GM18508 (cell line): ENCODE results near the gene GRIN2C.

Experiments used
- ATAC-seq: cut with Tn5 transposase; IDR thresholded peaks from one replicate; pipeline ENCODE4 v1.9.1; 2021; ENCODE audit warnings: moderate number of reproducible peaks; ENCODE audit not compliant: insufficient read depth, unreplicated experiment

GRIN2C gene

DNA sequence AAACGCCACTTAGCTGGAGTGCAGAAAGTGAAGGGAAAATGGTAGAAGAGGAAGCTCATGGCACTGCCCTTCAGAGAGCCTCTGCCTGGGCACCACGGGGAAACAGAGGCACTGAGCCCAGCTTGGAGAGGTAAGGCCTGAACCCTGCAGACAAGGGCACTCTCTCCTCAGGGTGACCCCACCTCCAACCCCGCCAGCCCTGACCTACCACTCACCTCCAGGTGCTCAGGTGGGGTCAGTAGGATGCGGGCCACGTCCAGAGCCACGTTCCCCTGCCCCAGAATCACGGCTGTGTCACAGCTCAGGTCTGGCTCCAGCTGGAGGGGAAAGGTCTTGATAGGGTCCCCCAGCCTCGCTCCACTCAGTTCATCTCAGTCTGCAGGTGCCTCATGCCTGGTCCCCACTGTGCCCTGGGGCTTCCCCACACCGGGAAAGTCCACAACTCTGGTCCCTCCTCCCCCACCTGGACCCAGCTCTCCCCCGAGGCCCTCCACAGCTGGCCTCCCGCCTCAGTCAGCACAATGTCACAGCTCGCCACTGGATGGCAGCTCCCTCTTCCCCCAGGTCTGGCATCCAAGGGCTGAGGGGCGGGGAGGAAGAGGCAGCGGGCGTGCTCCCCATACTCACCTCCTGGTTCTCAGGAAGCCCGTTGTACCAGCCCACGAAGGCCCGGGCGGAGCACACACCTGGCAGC lies 6.0 kb upstream of the GRIN2C start:
- no peak for ATAC-seq

DNA sequence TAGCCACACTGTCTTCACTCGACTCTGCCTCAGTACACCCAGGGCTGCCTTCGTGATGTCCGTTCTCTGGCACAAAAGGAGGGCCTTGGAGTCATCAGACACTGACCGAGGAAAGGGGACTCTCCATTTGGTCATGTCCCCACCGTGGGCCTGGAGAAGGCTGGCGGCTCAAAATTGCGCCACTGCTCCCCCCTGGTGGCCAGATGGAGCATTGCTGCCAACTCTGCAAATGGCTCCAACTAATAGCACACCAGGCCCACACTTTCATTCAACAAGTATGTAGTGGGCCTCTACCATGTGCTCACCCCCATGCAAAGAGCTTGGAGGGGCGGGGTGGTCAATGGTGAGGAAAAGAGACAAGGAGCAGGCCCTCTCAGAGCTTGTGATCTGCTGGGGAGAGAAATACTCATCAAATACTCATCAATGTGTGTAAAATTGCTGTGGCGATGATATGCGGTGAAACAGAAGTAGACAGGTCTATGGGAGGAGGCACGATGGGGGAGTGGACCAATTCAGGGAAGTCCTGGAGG lies 5.2 kb upstream of the GRIN2C start:
- no peak for ATAC-seq

DNA sequence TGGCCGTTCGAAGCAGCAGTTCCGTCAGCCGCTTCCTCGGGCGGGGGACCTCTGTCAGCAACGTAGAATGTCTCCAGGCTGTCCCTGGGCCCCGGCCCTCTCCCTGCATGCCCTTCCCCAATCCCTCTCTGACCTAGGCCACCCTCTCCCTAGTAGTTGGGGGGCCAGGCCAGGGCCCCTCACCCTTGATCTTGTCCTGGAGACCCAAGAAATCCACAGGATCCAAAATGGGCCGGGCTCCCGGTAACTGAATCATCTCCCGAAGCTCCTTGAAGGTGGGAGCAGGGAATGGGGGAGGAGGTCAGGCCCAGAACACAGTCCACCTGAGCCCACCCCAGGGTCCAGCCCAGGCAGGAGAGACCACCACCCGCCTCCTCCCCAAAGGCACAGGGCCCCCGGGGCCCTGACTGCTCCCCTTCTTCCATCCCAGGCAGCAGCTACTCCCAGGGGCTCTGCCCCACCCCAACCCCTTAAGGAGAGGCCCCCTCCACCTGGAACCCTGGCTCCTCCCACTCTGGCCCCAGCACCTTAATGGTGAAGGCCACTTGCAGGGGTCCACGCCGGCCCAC lies 4.7 kb upstream of the GRIN2C start:
- ATAC-seq: no peak

DNA sequence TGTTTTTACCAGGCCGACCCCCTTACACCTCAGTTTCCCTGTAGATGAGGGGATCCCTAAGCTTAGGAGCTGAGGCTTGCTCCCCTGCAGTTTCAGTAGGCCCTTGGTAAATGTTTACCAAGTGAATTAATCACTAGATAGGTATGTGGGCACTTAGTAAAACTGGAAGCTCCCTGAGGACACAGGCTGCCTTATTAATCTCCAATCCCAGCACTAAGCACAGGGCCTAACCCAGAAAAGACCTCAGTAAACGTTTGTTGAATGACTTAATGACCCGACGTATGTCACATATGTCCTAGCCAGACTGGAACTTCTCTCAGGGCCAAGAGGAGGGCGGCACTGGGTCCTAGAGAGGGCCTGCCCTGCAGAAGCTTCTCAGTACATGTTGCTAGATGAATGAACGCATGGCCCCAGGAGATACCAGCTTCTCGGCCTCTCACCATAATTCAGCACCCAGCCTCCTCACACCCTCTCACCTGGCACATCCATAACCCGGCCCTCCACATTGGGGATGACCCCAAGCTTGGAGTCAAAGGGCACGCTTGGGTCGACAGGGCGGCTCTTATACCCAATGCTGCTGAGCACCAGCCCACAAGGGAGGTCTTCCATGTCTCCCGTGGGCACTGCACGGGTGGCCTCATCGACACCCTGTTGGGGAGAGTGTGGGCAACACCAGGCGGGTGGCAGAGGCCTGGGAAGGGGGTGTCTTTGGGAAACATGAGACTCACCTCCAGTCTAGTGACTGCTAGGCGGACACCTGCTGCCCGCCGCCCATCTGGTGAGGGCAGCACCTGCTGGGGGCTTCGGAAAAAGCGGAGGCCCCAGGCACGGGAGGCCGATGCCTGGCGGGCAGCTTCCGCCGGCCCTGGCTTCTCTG lies 4.0 kb upstream of the GRIN2C start:
- ATAC-seq: no peak

DNA sequence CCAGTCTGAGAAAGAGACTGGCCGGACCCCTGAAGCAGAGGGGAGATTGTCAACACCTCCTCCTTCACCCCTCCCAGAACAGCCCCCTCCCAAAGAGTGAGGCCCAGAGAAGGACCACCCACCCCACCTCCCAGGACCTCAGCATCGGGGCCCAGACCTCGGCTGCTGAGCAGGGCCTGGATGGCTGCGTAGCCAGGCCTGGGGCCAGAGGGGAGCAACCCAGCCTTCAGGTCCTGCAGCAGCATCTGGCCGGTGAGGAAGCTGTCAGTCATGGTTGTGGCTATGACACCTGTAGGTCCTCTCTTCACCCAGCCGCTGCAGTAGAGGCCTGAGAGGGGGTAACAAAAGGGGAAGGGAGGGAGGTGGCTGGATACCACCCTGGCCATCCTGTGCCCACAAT lies 3.2 kb upstream of the GRIN2C start:
- no peak for ATAC-seq

DNA sequence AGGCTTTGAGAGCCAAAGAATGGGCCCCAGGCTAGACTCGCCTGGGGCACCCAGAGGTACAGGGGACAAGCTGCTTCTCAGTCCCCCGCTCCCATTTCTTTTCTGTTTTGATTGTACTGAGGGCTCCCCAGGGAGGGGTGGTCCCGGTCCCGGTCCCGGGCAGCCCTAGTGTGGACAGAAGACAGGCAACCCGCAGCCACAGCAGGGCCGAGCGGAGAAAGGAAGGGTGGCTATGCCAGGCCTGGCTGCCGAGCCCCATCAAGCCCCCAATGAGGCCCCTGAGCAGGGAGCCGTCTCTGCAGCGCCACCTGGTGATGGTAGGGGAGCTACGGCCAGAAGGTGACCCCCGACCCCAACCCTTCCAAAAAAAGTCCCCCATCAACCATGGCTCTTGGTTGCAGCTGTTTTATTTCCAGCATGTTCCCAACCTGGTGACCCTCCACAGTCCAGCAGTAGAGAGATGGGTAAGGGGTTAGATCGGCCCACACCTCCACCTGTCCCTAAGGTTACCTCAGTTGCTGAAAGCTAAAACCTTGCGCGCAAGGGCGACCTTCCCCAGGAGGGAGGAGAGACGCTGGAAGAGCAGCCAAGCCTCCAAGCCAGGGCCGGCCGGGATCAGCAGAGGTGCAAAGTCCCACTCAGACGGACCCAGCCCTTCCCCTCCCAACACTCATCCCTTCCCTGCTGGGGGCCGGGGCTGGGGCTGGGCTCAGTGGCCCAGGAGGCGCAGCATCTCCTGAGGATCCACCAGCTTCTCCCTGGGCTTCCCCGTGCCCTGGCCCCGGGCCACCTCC lies 2.6 kb upstream of the GRIN2C start:
- no peak for ATAC-seq

DNA sequence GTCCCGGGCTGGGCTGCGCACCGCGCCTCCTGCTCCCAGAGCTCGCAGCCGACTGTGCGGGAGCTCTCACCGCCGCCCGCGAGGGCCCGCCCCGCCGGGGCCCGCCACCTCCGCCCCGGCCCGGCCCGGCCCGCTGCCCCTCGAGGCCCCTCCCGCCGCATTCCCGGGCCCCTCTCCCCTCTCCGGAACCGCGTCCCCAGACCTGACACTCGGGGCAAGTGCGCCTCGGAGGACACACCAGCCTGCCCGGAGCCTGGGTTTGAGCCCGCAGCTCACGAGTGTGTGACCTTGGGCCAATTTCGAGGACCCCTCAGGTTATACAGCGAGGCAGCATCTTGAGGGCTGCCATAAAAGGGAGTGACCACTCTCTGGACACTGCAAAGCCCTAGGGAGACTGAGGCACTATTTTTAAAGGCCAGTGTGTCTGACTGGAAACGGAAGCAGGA lies 2.0 kb upstream of the GRIN2C start:
- no peak for ATAC-seq

DNA sequence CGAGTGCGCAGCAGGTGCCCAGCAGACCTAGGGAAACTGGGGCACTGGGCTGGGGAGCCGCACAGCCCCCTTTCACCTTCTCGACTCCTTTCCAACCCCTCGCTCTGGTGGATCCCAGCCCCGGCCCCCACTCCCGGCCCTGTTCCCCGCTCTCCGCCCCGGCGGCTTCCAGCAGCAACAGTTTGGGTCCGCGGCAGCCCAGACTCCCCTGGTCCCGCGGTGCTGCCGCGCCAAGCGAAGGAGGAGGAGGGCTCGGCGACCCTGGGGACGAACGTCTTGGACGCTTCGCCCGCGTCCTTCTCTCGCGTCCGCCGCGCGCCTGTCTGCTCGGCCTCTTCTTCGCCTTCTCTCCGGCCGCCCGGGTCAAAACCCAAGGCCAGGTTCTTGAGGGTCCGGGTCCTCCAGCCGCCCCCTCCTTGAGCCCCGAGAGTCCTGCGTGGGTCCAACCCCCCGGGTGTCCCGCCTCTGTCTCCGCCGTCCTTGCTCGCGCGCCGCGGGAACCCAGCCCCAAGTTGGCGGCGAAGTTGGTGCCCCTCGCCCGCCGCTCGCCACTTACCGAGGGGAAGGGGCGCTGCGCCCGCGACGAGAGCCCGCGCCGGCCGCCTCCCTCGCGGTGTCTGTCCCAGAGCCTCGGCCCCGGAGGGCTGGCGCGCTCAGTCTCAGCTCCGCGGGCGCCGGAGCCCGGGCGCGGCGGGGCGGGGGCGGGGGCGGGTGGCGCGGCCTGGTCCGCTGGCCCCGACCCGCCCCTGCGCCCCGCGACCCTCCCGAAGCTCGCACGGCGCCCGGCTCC lies 1.4 kb upstream of the GRIN2C start:
- no peak for ATAC-seq

DNA sequence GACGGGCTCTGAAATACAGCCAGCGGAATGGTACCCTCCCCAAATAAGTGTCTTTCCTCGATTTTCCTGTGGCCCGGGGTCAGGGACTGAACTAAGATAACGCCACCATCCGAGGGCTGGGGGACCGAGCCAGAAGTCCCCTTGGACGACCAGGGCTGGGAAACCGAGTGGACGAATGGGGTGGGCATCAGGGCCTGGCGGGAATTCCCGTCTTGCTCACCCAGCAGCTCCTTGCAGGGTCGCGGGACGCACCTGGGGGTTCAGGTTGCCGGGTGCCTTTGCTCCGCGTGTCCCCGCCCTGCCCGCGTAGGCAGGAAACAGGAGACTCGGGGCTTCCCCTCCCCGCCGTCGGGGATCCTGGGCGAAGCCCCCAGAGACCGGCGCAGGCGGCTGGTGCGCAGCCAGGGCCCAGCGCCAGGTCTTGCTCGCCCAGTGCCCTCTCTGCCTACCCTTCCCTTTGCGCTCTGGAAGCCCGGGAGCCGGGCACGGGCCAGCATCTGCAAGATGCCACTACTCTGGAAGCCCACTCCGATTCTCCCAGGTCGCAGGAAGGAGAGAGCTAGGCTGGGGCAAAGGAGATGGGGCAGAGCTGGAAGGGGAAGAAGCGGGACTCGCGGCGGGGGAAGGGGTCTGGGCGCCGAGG lies 665 bp upstream of the GRIN2C start:
- ATAC-seq: no peak

DNA sequence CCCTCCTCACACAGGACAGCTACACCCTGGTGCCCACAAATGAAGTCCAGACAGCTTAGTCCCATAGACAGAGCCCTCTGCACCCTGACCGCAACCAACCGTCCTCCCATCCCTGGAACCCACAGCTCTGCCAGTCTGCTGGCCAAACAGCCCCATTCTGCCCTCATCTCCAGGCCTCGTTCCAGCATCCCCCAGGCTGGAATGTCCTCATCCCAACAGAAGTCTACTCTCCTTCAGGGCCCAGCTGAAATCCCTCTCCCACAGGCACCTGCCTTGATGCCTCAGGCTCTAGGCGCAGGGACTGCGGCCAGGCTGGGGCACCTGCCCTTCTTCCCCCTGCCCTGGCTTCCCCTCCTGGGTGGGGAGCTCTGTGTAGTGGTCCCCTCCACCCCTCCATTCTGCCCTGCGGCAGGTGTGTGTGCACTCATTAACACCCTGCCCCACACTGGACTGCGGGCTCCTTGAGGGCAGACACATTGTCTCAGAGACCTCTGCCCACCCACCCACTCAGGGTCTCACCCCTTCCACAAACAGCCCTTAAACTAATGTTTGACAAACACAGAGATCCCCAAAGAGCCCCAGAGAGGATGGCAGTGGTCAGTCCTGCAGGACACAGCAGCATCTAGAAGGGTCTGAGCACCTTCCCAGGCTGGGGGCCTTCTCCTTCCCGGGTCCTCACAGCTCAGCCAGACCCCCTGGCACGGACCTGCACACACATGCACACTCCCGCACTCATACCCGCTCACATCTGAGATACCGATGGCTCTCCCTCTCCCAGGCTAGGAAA lies 820 bp downstream of the GRIN2C start:
- no peak for ATAC-seq

DNA sequence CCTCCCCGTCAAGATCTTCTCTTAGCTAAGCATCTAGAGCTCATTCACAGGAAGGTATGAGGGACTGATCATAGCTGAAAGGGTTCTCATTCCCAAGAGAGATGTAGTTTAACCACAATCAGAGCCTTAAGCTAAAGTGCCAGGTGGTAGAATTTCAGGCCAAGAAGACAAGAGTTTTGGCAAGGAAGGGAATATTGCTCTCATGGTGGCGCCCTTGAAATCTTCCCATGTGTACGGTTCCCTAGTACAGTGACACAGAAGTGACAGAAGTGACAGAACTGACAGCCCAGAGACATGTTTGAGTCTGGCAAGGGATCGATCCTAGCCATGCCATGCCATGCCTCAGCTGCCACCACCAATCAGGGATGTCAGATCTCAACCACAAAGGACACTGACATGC lies 2.5 kb downstream of the GRIN2C start:
- ATAC-seq: no peak

DNA sequence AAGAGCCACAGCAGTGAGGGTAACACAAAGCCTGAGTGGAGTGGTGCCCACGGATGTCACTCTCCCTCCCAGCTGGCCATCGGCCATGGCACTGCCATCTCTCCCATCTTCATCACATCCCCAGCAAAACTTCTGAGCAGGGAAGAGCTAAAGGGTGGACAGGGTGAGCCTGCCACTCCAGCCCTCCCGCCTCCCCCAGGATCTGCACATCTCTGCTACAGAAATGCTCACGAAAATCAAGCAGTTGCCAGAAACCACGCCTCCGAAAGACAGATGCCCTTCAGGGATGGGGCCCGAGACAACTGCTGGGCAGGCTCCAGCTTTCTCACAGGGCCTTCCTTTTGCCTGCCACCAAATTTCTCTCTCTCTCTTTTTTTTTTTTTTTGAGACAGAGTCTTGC lies 3.6 kb downstream of the GRIN2C start:
- ATAC-seq: no peak

DNA sequence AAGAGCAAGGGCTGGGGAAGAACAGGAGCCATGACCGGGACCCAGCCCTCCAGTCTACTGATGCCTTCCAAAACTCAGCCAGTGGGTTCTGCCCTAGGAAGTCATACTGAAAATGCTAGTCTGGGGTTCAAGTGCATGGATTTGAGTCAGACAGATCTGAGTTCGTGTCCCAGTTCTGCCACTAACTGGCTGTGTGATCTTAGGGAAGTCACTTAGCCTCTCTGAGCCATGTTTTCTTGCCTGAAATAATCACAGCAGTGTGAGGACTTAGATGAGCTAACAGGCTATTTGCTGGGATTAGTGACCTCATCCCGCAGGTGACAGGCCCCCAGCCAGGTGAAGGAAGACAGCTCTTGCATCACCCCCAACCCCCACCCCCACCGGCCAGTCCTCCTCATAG lies 4.4 kb downstream of the GRIN2C start:
- no peak for ATAC-seq

DNA sequence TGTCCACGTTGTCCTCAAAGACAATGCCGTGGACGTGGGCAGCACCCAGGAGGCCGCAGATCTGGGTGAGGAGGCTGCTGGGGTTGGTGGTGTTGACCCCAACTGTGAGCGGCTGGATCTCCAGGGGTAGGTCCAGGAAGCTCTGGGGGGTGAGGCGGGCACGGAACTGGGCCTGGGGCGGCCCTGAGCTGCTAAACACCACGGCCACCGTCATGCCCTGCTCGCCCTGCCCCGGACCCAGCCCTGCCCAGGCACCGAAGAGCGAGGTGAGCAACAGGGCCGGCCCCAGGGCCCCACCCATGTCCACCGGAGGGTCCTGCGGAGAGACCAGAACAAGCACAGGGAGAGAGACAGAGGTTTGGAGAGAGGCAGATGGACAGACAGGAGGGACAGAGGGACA lies 4.9 kb downstream of the GRIN2C start:
- no peak for ATAC-seq

DNA sequence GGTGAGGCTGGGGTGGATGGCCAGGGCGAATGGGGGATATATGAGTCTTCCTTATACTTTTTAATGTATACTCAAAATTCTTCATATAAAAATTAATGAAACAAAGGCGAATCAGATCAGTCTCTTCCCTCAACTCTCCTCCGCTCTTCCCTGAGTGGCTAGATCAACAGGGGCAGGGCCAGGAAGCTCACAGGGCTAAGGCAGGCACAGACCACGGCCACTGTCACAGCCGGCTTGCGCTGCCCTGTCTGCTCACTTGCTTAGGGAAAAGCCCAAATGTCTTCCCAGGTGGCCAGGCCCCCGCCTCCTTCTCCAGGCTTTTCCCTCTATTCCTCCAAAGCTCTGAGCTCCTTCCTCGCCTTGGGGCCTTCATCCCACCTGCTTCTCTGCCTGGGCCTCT lies 6.0 kb downstream of the GRIN2C start:
- ATAC-seq: no peak

DNA sequence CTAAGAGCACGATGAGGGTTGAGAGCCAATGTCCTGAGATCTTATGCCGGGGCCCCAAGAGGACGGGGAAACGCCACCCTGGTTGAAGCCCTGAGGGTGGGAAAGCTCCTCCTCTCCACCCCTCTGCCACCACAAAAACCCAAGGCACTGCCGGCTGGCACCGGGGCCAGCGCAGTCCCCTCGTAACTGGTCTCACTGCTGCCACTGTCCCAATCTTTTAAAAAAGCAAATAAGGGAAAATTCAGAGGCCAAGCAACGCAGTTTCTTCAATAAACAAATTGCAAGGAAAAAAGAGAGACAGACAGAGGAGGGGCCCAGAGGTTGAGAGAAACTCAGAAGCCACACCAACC lies 6.7 kb downstream of the GRIN2C start:
- no peak for ATAC-seq

DNA sequence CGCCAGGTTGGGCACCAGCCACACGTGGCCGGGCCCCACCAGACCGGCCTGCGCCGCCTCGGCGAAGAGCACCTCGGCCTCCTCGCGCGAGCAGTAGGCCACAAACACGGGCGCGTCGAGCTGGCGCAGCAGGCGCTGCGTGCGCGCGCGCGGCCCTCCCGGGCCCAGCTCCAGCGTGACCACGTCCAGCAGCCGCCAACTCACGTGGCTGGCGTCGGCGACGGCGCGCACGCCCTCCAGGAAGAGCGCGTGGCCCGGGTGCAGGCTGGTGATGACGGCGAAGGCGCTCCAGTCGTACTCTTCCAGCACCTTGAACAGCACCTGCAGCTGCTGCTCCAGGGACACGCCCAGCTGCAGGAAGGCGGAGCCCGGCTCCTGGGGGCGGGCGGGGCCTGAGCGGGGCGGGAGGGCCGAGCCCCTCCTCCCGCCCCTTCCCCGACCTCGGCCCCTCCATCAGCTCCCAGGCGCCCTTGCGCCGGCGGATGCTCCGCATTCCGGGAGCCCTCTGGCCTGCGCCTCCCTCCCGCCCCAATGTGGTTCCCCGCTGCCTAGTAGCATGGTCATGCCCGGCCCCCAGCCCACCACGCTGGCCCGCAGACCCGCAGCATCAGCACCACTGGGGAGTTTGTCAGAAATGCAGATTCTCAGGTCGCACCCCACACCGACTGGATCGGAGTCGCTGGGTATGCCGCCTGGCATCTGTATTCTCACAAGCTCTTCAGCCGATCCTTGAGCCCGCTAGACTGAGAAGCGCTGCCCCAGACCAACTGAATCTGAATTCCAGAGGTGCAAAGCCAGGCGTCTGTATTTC lies 7.2 kb downstream of the GRIN2C start:
- no peak for ATAC-seq
